Psoas muscle (tissue), 8 donors: Measurements from ENCODE around the gene PPP3CA. TPM values are rescaled to one million over a fixed set of nuclear protein-coding genes. Genes with fewer than 3 reads are reported as not detected.
A peak's percentile ranks its signal among the peaks of the same experiment; 100 is the strongest.

Experiments
- ATAC-seq, 4 donors: fragments of 200-7000 bp; cut with Tn5 transposase; one replicate each; pipeline ENCODE4 v1.9.1; 2020; ENCODE audit warnings: moderate library complexity in 3 of 4, mild to moderate bottlenecking in 2 of 4
- DNase-seq, 2 donors: peaks; one replicate each; pipeline ENCODE4 v3.0.0-alpha.2; 2020
- H3K27ac ChIP-seq: fragments of 200-600 bp; one replicate; pipeline ENCODE4 v1.8.0; 2022
- H3K27me3 ChIP-seq, 3 donors: fragments of 200-600 bp in 1 of 3; one replicate each; pipeline versions ENCODE4 v1.6.1 to v1.8.0; 2013 to 2022; ENCODE audit warnings: low read length in 2 of 3, mild to moderate bottlenecking in 2 of 3, moderate library complexity in 1 of 3; ENCODE audit not compliant: insufficient read depth in 3 of 3
- H3K36me3 ChIP-seq, 2 donors: fragments of 200-600 bp in 1 of 2; one replicate each; pipeline versions ENCODE4 v1.6.1 to v1.8.0; 2013 to 2022; ENCODE audit warnings: low read depth in 1 of 2, mild to moderate bottlenecking in 1 of 2, moderate library complexity in 1 of 2; ENCODE audit not compliant: insufficient read depth in 1 of 2
- H3K4me1 ChIP-seq: fragments of 200-600 bp; one replicate; pipeline ENCODE4 v1.8.0; 2022
- H3K4me3 ChIP-seq: fragments of 200-600 bp; one replicate; pipeline ENCODE4 v1.8.0; 2022; ENCODE audit warnings: mild to moderate bottlenecking
- H3K9me3 ChIP-seq: fragments of 200-600 bp; one replicate; pipeline ENCODE4 v1.8.0; 2022
- CTCF ChIP-seq: fragments of 200-600 bp; IDR thresholded peaks from one replicate; pipeline ENCODE4 v1.8.0; 2022; ENCODE audit warnings: antibody characterized with exemption
- WGBS, 3 donors: extraction: QIAGEN DNeasy Blood & Tissue Kit; methylation state at CpG; one replicate each; pipeline versions ENCODE4 v1.1.6 to v1.1.7; 2013; 5-methylcytosine and 5-hydroxymethylcytosine counted together
- intact Hi-C, 2 donors: fragments of 100-400 bp; cut with DNase I; formaldehyde crosslinking; loops; one replicate each; pipeline versions ENCODE4 v1.11.0 to v1.14.2; 2022
- polyA plus RNA-seq, 3 donors: library from polyadenylated mRNA; stranded (reverse); fragments of 200-250 nt; gene quantifications; one replicate each; pipeline ENCODE4 v1.2.3, GENCODE V29; 2013
- total RNA-seq, 4 donors: library from RNA; stranded (reverse); fragmentation: NEBNext Ultra II Directional in 2 of 4; extraction: Animal tissue kit (Norgen Biotek cat#: 25700) in 2 of 4; gene quantifications; one replicate each; pipeline versions ENCODE4 v1.2.1 to v1.2.4, GENCODE V29; 2021 to 2023
- donor health status: healthy with polysubstance abuse.
- donor health status: DM: no; HTN: no; CAD: no; lungs with moderate emphysema.
- donor health status: Bipolar disorder and iron deficiency.
- donor health status: healthy.
- donor health status: DM: yes; HTN: yes; CAD: no.
- donor health status: DM: no; HTN: no; CAD: no.
- donor health status: DM: no; HTN: no; CAD: no.
- donor health status: DM: yes; HTN: yes; CAD: no.

The PPP3CA gene
- total and polyA plus RNA-seq, 7 donors, result 10.4 to 65.9 (median 32.6) TPM

GRCh38 chr4:101172369-101172768 lies 175.0 kb downstream of the PPP3CA start:
- DNase-seq (no peak), ATAC-seq (no peak)
- intact Hi-C loops, result no loop called here
- no peaks in the 10 kb centered on the region for H3K9me3 ChIP-seq
- H3K4me3 ChIP-seq, result no peak overlapping the region
- no peaks in the 10 kb centered on the region for H3K36me3 ChIP-seq
- 26 to 31% (median 29%) methylated on average over 1 of the region's 1 CpG for WGBS, 3 donors
- H3K27ac ChIP-seq, result no peak overlapping the region
- H3K4me1 ChIP-seq, result peaks cover 21% of the 10 kb centered on the region
- TF ChIP-seq CTCF, result no peak
- no peaks in the 10 kb centered on the region for H3K27me3 ChIP-seq

- Histone ChIP-seq H3K27me3 (no peaks in the 10 kb centered on the region), H3K27ac (no peak overlapping the region), H3K9me3 (no peaks in the 10 kb centered on the region), H3K4me1 (peaks cover 17% of the 10 kb centered on the region), H3K36me3 (no peaks in the 10 kb centered on the region), H3K4me3 (no peak overlapping the region)
- intact Hi-C loops, result no loop called here
- no peak for TF ChIP-seq CTCF
- DNase-seq (no peak), ATAC-seq (peak in 1 of 4 donors; percentile 36)
- 62 to 83% (median 63%) methylated on average over 3 of the region's 3 CpGs for WGBS, 3 donors
Observed at GRCh38 chr4:101171747-101172146, 175.6 kb downstream of the PPP3CA start.

GRCh38 chr4:101169044-101170014 lies 178.0 kb downstream of the PPP3CA start:
- DNase-seq (peak; percentile 24 to 51), ATAC-seq (peak; percentile 91 to 99 (median 96))
- Histone ChIP-seq H3K27ac (no peak overlapping the region), H3K4me1 (peaks cover 6% of the 10 kb centered on the region), H3K36me3 (no peaks in the 10 kb centered on the region), H3K27me3 (no peaks in the 10 kb centered on the region), H3K4me3 (no peak overlapping the region), H3K9me3 (no peaks in the 10 kb centered on the region)
- intact Hi-C loops, result loop anchor here (2.0 to 10.0 kb wide), 3 partner anchors 561 to 745 kb away; no protein-coding TSS in a partner anchor
- 49 to 61% (median 59%) methylated on average over 6 of the region's 6 CpGs for WGBS, 3 donors
- TF ChIP-seq CTCF, result peak; percentile 76

- 83 to 93% (median 92%) methylated on average over 1 of the region's 1 CpG for WGBS, 3 donors
- Histone ChIP-seq H3K36me3 (no peaks in the 10 kb centered on the region), H3K27ac (peak overlapping the region; percentile 20), H3K9me3 (no peaks in the 10 kb centered on the region), H3K4me3 (no peak overlapping the region), H3K27me3 (no peaks in the 10 kb centered on the region), H3K4me1 (peaks cover 6% of the 10 kb centered on the region)
- DNase-seq (no peak), ATAC-seq (peak in 3 of 4 donors; percentile 58 to 71 (median 63))
- intact Hi-C loops, result loop anchor here in 1 of 2 donors (10.0 kb wide), 1 partner anchor 739 kb away; no protein-coding TSS in a partner anchor
- no peak for TF ChIP-seq CTCF
Observed at GRCh38 chr4:101163936-101164335, 183.4 kb downstream of the PPP3CA start.
